ENCODE data around the gene PCBP3.

PCBP3 gene

DNA sequence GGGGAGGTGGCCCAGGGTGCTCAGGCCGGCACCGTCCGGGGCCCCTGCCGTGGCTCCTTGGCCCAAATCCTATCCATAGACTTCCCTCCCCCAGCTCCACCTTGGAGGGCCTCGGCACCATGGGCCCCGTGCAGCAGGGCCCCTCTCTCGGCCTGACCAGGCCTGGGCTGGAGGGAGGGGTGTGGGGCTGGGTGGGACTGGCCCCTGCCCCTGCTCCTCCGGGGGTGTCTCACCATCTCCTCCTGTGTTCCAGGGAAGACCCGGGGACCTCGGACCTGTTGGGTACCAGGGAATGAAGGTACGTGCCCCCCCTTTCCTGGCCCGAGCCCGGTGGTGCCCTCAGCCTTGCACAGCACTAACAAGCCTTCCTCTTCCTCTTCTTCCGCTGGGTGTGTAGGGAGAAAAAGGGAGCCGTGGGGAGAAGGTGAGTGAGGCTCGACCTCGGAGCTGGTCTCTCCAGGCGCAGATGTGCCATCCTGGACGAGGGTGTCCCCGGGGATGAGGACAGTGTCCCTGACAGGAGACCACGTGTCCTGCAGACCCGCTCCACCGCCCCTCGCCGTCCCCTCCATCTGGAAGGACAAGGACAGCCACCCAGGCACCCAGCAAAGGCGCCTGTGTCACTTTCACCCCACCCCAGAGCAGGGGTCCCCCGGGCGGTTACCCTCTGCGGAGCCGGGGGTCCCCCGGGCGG is 346.0 kb downstream of the PCBP3 start:
- DNase-seq (ENCODE audit: extremely low spot score, insufficient read length, low read depth) (no peak), FAIRE-seq (no peak)

- FAIRE-seq = no peak
Measured at GRCh38 chr21:45990049-45990711, 346.7 kb downstream of the PCBP3 start.

DNA sequence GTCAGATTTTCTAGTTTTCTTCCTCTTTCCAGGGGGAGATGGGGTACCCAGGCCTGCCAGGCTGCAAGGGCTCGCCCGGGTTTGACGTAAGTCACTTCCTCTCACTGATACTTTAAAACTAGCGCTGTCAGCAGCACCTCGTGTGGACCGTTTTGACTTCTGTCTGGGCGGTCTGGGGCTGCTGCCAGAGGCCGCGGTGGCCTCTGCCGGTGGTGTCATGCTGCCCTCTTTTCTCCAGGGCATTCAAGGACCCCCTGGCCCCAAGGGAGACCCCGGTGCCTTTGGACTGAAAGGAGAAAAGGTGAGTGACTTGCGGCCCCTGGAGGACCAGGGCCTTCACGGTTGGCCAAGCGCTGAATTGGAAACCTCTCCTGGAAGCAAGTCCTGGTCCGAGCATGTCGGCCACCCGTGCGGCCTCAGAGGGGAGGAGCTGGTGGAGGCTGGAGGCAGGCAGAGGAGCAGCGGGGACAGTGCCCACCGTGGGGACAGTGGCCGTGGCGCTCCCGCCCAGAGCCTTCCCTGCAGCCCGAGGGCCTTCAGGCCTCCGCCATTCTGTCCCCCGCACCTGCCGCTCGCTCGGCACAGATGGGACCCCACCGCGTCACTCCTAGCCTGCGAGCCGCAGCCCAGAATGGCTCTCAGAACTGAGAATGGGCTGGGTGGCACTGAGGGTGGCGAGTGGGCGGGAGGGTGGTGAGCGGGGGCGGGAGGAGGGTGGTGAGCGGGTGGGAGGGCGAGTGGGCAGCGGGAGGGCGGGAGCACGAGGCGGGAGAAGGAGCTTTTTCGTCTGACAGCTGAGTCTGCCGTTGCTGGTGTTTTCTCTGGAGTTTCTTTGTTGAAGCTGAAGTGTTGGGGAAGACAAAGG is 347.4 kb downstream of the PCBP3 start:
- no peak for DNase-seq (ENCODE audit: extremely low spot score, insufficient read length, low read depth)
- FAIRE-seq = no peak

More at GRCh38 chr21:45990049-45990711, 346.7 kb downstream of the PCBP3 start:
- no peak for DNase-seq (ENCODE audit: extremely low spot score, insufficient read length, low read depth)

DNA sequence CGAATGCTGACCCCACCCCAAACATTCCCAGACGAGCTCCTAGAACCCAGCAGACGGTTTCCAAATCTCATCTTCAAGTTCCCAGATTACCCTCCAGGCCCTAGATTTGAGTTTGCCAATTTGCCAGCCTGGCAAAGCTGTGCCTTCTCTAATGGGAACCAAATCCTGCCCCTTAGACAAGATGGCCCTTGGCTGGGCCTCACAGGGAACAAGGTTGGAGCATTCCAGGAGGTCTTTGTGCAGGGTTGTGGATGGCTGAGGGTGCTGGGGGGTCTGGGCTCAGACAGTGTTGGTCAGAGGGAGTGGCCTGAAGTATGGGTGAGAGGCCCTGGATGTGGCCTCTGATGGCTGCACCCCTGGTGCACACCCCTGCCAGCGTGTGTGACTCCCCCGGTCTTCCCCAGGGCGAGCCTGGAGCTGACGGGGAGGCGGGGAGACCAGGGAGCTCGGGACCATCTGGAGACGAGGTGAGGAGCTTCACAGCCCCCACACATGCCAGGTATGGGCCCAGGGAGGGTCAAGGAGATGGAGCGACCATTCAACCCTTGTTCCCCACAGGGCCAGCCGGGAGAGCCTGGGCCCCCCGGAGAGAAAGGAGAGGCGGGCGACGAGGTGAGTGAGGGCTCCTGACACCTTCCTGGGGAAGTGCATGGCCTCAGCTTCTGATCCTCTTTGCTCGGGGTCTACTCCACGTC is 348.2 kb downstream of the PCBP3 start:
- DNase-seq (ENCODE audit: extremely low spot score, insufficient read length, low read depth) (no peak), FAIRE-seq (no peak)

Data from GM18507 (cell line).